GM12801 (cell line): Measurements from ENCODE around the gene BIRC6.

Source experiments
- TF ChIP-seq, protein P1 (sequence below): IDR thresholded peaks from one replicate; pipeline ENCODE4 v1.5.1; 2011; ENCODE audit warnings: control low read depth; ENCODE audit not compliant: insufficient read length; ENCODE audit errors: extremely low read depth

The BIRC6 gene

DNA sequence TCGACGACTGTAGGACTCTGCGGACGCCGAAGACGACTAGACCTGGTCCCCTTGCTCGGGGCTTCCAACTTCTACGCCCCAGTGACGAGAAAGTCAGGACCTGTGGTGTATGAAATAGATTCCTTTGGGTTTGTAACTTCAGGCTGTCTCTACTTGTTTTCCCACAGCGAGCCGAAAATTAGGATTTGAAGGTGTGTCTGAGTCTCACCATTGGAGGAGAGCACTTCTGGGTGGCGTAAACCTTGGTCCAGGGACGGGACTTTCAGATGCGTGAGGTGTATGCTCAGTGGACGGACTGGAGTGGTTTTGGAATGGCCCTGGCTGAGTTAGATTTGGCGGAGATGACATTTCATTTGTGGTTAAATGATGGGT, 1.3 kb downstream of the BIRC6 start:
- TF ChIP-seq, protein P1, sequence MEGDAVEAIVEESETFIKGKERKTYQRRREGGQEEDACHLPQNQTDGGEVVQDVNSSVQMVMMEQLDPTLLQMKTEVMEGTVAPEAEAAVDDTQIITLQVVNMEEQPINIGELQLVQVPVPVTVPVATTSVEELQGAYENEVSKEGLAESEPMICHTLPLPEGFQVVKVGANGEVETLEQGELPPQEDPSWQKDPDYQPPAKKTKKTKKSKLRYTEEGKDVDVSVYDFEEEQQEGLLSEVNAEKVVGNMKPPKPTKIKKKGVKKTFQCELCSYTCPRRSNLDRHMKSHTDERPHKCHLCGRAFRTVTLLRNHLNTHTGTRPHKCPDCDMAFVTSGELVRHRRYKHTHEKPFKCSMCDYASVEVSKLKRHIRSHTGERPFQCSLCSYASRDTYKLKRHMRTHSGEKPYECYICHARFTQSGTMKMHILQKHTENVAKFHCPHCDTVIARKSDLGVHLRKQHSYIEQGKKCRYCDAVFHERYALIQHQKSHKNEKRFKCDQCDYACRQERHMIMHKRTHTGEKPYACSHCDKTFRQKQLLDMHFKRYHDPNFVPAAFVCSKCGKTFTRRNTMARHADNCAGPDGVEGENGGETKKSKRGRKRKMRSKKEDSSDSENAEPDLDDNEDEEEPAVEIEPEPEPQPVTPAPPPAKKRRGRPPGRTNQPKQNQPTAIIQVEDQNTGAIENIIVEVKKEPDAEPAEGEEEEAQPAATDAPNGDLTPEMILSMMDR = no peak

DNA sequence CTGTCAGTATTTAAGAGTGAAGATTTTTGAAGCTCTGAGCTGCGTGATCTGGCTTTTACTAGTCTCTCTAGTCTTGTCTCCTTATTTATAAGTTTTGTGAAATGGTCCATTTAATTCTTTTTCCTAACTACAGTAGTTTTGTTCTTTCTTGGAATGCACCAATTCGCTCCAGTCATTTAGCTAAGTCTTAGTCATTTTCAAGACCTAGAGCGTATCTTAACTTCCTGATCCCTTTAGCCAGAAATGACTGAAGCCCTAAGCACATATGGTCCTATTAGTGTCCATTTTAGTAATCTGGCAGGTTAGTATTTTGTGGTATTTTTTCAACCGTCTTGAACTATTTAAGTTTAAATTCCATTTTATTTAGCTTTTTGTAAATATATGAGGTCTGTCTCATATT, 3.6 kb downstream of the BIRC6 start:
- TF ChIP-seq, protein P1 = no peak

DNA sequence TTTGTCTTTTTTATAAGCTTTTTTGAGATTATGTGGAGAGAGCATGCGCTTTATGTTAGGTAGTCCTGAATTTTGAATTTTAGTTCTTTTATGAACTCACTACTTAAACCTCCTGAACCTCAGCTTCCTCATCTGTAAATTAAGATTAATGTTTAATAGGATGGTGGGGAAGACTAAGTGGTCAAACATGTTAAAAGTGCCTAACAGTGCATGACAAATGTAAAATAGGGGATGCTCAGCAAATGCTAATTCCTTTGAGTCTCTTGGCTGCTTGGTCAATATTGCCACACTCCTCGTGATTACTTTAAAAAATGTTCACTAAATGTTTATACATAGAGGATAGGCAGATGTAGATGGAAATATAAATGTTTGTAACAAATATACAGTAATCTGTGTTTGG, 6.8 kb downstream of the BIRC6 start:
- TF ChIP-seq, protein P1 = no peak

DNA sequence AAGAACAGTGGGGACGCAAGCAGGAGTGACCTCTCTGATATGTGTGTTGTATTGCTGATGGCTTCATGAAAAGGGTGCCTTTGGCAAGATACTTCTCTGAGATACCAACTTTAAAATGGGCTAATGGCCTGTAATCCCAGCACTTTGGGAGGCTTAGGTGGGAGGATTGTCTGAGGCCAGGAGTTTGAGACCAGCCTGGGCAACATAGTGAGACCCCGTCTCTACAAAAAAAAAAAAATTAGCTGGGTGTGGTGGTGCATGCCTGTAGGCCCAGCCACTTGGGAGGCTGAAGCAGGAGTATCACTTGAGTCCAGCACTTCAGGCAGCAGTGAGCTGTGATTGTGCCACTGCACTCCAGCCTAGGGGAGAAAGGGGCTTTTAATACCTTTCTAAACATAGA, 9.8 kb downstream of the BIRC6 start:
- TF ChIP-seq, protein P1 = no peak

DNA sequence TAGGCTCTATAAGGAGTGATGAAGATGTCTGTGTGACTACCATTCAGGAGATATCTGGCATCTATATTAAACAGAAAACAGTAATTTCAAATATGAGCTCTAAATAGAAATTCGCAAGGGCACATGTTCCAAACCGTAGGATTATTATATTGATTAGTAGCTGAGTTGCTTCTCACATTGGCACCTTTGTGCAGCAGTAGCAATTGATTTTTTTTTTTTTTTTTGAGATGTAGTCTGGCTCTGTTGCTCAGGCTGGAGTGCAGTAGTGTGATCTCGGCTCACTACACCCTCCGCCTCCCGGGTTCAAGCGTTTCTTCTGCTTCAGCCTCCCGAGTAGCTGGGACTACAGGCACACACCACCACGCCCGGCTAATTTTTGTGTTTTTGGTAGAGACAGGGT, 12.4 kb downstream of the BIRC6 start:
- TF ChIP-seq, protein P1 = no peak

DNA sequence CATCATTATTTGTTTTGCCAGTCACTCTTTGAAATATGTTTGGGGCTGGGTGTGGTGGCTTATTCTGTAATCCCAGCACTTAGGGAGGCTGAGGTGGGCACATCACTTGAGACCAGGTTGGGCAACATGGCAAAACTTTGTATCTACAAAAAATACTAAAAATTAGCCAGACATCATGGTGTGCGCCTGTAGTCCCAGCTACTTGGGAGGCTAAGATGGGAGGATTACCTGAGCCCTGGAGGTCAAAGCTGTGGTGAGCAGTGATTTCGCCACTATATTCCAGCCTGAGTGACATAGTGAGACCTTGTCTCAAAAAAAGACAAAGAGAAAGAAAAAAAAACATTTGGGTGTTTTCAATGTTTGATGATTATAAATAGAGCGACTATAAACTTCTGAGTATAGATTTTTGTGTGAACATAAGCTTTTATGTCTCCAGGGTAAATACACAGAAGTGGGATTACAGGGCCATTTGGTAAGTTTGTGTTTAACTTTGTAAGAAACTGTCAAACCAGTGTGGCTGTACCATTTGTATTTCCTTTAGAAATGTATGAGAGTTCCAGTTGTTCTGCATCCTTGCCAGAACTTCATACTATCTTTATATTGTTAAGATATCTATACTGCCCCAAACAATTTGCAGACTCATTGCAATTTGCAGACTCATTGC, 15.8 kb downstream of the BIRC6 start:
- TF ChIP-seq, protein P1 = no peak

DNA sequence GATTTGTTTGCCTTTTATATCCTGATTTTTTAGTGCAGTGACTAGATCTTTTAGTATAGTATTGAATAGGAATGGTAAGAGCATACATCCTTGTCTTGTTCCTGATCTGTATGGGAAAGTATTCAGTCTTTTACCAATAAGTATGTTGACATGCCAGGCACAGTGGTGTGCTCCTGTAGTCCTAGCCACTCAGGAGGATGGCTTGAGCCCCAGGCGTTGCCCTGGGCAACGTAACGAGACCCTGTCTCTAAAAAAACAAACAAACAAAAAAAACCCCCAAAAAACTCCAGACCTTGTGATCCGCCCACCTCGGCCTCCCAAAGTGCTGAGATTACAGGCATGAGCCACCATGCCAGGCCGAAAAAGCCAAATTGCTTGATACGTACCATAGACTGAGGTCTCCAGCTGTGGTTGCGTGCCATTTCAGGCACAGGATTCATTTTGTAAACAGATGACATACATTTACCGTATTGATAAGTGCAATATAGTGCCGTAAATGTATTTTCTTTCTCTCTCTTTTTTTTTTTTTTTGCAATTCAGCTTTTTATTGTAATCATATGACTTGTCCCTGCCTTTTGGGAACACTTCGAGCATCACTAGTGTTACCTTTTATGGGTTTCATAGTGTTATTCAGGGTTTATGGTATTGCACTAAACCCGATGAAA, 18.5 kb downstream of the BIRC6 start:
- TF ChIP-seq, protein P1 = no peak
